Renal pelvis (tissue), 4 donors: ENCODE data around the gene FGF6. TPM values are rescaled to one million over a fixed set of nuclear protein-coding genes. Genes with fewer than 3 reads are reported as not detected.
"Not testable (repeated sequence)": the region's sequence is repeated elsewhere in the genome, so short reads cannot be mapped to it uniquely, and the experiment has no call there.

Experiments
- DNase-seq: peaks from one replicate; pipeline ENCODE4 v3.0.0-alpha.2; 2013
- polyA plus RNA-seq, 3 donors: library from polyadenylated mRNA; unstranded; fragments of 120-200 nt; gene quantifications; one replicate each; pipeline ENCODE4 v1.2.1, GENCODE V29; 2013; ENCODE audit not compliant: insufficient read length in 3 of 3

The FGF6 gene
- polyA plus RNA-seq, 3 donors, result not detected

- DNase-seq, result no peak
These were observed 25.4 kb downstream of the FGF6 start for GRCh38 chr12:4420138-4420670.

DNA sequence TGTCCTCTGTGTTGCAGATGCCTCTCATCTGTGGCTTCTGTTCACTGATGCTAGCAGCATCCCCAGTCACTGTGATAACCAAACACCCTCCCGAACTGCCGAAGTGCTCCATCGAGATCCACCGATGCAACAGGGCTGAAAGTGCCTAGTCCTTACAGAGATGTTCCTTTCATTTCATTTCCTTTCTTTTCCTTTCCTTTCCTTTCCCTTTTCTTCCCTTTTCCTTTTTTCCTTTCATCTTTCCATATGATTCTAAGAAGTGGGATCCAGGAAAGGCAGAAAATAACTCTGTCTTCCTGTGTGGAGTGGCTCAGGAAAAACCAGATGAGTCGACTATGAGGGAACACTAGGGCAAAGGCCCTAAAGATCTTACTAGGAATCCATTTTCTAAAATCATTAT, 26.7 kb downstream of the FGF6 start:
- DNase-seq, result no peak

GRCh38 chr12:4417936-4418335, 27.7 kb downstream of the FGF6 start:
- no peak for DNase-seq

GRCh38 chr12:4417455-4417854, 28.2 kb downstream of the FGF6 start:
- DNase-seq, result no peak

GRCh38 chr12:4416276-4416675, 29.3 kb downstream of the FGF6 start:
- no peak for DNase-seq

- no peak for DNase-seq
These were observed 33.1 kb downstream of the FGF6 start for GRCh38 chr12:4412465-4412864.

GRCh38 chr12:4412056-4412455, 33.6 kb downstream of the FGF6 start:
- no peak for DNase-seq

- DNase-seq, result no peak
These were observed 38.5 kb downstream of the FGF6 start for GRCh38 chr12:4407136-4407535.

- DNase-seq, result not testable (repeated sequence)
These were observed 40.6 kb downstream of the FGF6 start for GRCh38 chr12:4404877-4405637.

DNA sequence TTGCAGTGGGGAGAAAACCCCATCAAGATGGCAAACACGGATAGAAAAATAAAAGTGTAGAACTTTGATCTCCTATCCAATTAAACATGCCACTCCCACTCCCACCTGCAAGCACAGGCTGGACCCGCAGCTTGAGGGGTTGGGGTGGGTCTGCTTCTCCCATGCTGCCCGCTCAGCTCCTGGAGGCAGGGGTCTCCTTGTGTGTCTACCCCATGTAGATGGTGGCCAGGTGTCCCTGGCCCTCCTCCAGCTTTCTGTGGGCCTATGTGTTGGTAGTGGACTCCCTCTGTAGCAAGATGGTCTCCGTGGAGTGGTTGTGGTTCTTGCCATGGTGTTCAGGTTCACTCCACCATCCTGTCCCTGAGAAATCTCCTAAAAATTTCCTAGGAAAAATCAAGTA, 42.6 kb downstream of the FGF6 start:
- DNase-seq, result no peak

DNA sequence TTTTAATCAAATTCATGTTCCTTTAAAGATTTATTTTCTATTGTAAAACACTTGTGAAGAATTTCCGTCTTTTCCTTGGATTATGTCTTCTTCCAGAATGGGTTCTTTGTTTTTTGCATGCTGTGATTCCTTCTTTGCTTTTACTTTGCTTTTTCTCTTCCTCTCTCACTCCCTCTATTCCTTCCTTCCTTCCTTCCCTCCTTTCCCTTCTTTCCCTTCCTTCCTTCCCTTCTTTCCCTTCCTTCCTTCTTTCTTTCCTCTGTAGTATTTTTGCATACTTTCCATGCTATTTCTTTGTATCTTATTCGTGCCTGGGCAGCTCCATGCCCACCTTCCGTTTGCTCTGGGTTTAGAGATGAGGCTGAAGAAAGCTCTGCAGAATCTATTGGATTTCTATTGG, 44.5 kb downstream of the FGF6 start:
- DNase-seq, result no peak

DNA sequence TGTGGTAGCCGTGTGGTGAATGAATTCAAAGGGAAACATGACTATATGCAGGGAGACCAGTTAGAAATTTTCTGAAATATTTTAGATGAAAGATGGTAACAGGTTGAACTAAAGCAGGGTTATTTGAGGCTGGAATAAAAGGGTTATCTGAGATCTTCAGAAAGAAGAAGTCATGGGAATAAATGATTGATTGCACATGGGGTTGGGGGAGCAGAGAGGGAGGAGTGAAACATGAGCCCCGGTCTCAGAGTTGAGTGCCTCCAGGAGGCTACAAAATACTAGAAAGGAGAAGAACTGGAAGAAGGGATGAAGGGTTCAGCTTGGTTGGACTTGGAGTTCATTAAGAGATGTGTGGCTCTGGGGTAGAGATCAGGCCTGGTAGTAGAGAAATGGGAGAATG, 49.8 kb downstream of the FGF6 start:
- DNase-seq, result no peak

- no peak for DNase-seq
These were observed 52.4 kb downstream of the FGF6 start for GRCh38 chr12:4393211-4393610.

DNA sequence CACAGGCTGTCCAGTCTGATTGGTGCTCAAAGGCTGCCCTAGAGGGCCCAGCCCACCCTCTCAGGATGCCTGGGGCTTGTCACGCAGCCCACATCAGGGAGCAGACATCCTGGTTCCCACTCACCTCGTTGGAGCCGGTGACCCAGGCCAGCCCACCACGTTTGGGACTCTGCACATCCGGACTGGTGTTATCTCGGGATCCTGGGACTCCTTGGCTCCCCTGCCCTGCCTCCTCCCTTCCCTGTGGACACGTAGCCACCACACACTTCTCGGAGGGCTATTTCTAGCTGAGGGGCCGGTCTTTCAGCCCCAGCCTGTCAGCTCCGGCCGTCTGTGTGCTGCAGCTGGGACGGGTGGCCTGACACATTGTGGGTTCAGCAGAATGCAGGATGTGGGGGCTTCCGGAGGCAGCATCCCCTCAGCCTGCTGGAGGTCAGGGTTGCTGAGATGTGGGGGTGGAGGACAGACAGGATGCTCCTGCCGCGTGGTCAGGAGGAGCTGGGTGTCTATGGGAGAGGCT, 53.3 kb downstream of the FGF6 start:
- DNase-seq, result no peak

- DNase-seq, result no peak
These were observed 57.0 kb downstream of the FGF6 start for GRCh38 chr12:4388662-4389061.

- DNase-seq, result no peak
These were observed 57.6 kb downstream of the FGF6 start for GRCh38 chr12:4388032-4388431.

GRCh38 chr12:4387607-4388006, 58.0 kb downstream of the FGF6 start:
- no peak for DNase-seq

- no peak for DNase-seq
These were observed 58.8 kb downstream of the FGF6 start for GRCh38 chr12:4386801-4387200.

Other genes with a start within 250 kb of the FGF6 start
- gene CCND2, start 172.1 kb downstream of the FGF6 start, polyA plus RNA-seq, result 10 to 100 TPM; 54.2 to 58.6 (median 58.2) TPM
- gene TIGAR, start 124.6 kb downstream of the FGF6 start, polyA plus RNA-seq, result 1 to 10 TPM; 5.7 to 8.0 (median 5.8) TPM
- gene FGF23, start 66.1 kb downstream of the FGF6 start, polyA plus RNA-seq, result under 1 TPM in 1 of 3 donors, not detected in 2; 0.08 TPM
- 10 to 100 TPM; 26.2 to 27.9 (median 27.1) TPM for gene RAD51AP1, start 93.1 kb upstream of the FGF6 start, polyA plus RNA-seq
- gene DYRK4, start 116.4 kb upstream of the FGF6 start, polyA plus RNA-seq, result 10 to 100 TPM; 49.8 to 54.8 (median 53.6) TPM
- gene AKAP3, start 203.2 kb upstream of the FGF6 start, polyA plus RNA-seq, result 1 to 10 TPM; 3.8 to 6.2 (median 4.7) TPM
- gene NDUFA9, start 203.3 kb upstream of the FGF6 start, polyA plus RNA-seq, result 100 to 1,000 TPM; 110 to 124 (median 117) TPM